Right ventricle myocardium inferior (tissue), 1 donor: ENCODE results near the gene SLC25A21. TPM values are rescaled to one million over a fixed set of nuclear protein-coding genes. Genes with fewer than 3 reads are reported as not detected.
"Not testable (repeated sequence)": the region's sequence is repeated elsewhere in the genome, so short reads cannot be mapped to it uniquely, and the experiment has no call there.

Experiments
- ATAC-seq: fragments of 200-7000 bp; cut with Tn5 transposase; one replicate; pipeline ENCODE4 v1.9.1; 2020; ENCODE audit warnings: mild to moderate bottlenecking, moderate library complexity
- DNase-seq: peaks from one replicate; pipeline ENCODE4 v3.0.0; 2021; ENCODE audit errors: missing footprints
- intact Hi-C: fragments of 100-400 bp; cut with DNase I; formaldehyde crosslinking; loops from one replicate; pipeline ENCODE4 v1.11.0; 2022
- total RNA-seq: library from RNA; stranded (reverse); fragmentation: NEBNext Ultra II Directional; extraction: Animal tissue kit (Norgen Biotek cat#: 25700); gene quantifications from one replicate; pipeline ENCODE4 v1.2.1, GENCODE V29; 2021
- donor health status: DM: no; HTN: yes; CAD: no; lungs with severe emphysema.

The SLC25A21 gene
- total RNA-seq, 1 donor from 2014 or later = 0.76 TPM

DNA sequence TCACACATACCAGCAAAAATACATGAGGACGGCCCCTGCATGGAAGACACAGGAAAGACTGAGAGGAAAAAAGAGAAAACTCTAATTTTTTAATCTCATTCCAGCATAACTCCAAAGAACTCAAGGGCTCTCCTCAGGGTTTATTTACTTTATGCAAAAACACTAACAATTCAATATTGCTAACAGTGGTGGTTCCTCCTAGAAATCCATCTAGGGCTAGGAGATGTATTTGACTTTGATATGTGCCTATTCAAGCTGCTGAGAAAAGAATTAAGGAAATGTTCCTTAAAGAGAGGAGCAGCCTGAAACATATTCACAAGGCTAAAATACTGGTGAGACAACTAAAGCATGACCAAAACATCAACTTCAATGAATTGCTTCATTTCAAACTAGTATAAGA lies 57.0 kb downstream of the SLC25A21 start:
- intact Hi-C loops = no loop called here
- no peak for ATAC-seq

GRCh38 chr14:37114559-37114958 lies 57.8 kb downstream of the SLC25A21 start:
- DNase-seq = no peak
- ATAC-seq = no peak
- intact Hi-C loops = no loop called here

More for the DNA sequence above, 57.0 kb downstream of the SLC25A21 start:
- no peak for DNase-seq

GRCh38 chr14:37114002-37114401 lies 58.4 kb downstream of the SLC25A21 start:
- DNase-seq (no peak), ATAC-seq (no peak)
- intact Hi-C loops = no loop called here

DNA sequence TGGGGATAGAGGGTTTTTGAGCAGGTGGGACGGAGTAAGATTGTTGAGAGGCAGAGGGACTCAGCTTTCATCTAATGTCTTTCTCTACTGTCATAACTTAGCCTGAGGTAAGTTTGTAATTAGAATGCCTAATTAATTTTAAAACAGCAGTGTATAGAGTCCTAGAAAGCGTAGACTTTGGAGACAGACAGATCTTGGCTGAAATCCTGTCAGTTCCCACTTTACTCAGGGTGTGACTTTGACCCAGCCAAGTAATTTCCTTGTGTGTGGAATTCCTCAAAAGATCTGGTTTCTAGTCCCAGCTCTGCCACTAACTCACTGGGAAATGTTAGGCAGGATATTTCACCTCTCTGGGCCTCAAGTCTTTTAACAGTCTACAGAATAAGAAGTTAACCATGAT lies 74.3 kb downstream of the SLC25A21 start:
- intact Hi-C loops = no loop called here
- DNase-seq (no peak), ATAC-seq (no peak)

- DNase-seq (no peak), ATAC-seq (no peak)
- intact Hi-C loops = no loop called here
Measured at GRCh38 chr14:37094502-37094901, 77.9 kb downstream of the SLC25A21 start.

DNA sequence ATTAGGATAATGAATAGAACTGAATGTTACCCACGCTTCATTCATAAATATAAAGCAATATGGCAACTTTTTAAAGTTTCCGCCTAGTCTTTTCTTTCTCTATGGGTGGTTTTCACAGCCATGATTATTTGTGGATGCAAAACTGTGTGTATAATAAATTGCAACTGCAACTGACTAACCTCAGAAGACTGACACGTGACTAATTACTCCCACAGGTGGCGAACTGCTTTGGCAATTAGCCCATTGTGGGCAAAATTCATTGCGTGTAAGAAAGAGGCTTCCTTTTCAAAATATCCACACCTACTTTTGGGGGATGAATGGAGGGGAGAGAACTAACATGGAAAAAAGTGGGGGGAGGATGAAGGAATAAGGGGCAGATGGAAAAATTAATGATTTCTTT lies 79.0 kb downstream of the SLC25A21 start:
- intact Hi-C loops = no loop called here
- ATAC-seq (no peak), DNase-seq (no peak)

GRCh38 chr14:37091651-37092050 lies 80.8 kb downstream of the SLC25A21 start:
- DNase-seq = no peak
- no peak for ATAC-seq
- intact Hi-C loops = no loop called here

GRCh38 chr14:37090026-37090425 lies 82.4 kb downstream of the SLC25A21 start:
- intact Hi-C loops = no loop called here
- ATAC-seq = no peak
- DNase-seq = no peak

GRCh38 chr14:37089410-37089809 lies 83.0 kb downstream of the SLC25A21 start:
- ATAC-seq = no peak
- intact Hi-C loops = no loop called here
- no peak for DNase-seq

DNA sequence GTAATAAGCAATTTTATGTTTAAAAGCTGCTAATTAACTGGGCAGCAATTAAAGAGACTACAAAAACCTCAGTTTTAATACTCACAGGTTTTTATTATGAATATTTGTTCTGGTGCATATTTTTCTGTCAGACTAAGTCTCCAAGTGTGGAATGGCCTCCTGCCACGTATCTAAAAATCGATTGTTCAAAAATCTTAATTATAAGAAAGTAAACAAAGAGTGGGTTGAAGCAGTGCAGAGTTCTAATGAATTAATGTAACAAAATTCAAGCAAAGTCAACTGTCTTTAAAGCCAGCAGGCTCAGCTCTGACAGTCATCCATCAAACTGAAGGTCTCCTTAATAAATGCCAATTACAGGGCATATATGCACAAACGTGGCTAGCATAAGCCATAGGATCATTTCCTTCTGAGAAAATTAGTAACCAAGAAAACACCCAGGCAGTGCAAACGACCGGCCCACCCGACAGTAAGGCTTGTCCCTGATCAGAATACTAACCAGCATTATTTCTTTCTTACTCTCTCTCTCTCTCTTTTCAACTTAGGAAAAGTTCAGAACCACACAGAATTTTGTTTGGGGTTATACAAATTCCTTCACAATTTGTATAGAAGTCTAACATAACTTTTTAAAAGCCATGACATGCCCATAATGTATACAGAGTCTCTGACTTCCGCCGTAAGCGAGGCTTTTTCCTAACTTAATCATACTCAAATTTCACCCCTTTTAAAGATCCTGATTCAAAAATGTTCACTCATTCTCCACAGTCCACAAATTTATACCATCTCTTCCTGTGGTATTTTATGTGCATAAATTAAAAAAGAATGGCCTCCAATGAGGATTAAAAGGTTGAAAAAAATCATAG lies 83.8 kb downstream of the SLC25A21 start:
- DNase-seq = no peak
- no peak for ATAC-seq
- intact Hi-C loops = no loop called here

GRCh38 chr14:37087520-37087919 lies 84.9 kb downstream of the SLC25A21 start:
- intact Hi-C loops = no loop called here
- no peak for DNase-seq
- ATAC-seq = no peak

GRCh38 chr14:37083599-37083998 lies 88.8 kb downstream of the SLC25A21 start:
- intact Hi-C loops = no loop called here
- no peak for ATAC-seq

DNA sequence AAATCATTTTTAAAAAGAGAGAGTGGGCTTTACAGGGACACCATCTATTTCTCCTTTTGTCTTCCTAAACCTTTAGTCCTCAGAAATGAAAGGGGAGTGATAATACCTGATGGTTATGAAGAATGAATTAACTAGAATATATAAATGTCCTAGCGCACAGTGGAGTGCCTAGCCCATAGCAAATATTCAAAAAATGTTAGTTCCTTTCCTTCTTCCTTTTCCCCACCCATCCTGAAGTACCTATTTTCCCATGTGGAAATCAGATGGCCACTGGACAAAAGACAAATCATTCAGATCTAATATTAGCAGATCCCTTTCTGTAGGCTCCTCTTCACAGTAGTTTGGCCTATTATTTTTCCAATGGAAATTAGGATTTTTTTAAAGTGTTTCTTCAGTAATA lies 90.0 kb downstream of the SLC25A21 start:
- no peak for DNase-seq
- ATAC-seq = no peak
- intact Hi-C loops = no loop called here

More at GRCh38 chr14:37083599-37083998, 88.8 kb downstream of the SLC25A21 start:
- DNase-seq = no peak

DNA sequence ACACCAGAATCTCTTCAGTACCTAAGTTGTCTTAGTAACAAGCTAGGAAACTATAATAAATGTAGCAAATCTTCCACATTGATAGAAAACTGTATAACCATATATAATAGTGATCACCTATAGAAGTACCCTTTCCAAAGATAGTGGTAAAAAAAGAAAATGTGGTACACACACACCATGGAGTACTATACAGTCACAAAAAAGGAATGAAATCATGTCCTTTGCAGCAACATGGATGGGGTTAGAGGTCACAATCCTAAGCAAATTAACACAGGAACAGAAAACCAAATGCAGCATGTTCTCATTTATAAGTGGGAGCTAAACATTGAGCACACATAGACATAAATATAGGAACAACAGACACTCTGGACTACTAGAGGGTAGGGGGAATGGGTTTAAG lies 90.5 kb downstream of the SLC25A21 start:
- ATAC-seq (no peak), DNase-seq (no peak)
- intact Hi-C loops = no loop called here

DNA sequence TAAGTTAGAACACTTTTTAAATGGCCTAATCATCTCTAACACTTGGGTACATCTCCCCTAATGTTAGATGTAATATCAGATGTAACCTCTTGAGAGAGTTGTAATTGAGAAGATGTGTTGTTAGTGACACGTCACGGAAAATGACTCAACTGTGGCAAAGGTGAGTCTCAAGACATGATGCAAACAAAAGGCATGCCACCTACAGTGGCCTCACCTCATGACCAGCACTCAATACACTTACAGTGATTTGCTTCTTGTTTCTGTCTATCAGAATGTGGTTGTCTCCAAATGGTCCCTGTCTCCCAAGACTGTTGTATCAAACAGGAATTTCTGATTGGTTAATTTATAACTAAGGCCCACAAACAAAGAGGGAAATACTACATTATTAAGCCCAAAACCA lies 91.2 kb downstream of the SLC25A21 start:
- ATAC-seq = no peak
- DNase-seq = no peak
- intact Hi-C loops = no loop called here

DNA sequence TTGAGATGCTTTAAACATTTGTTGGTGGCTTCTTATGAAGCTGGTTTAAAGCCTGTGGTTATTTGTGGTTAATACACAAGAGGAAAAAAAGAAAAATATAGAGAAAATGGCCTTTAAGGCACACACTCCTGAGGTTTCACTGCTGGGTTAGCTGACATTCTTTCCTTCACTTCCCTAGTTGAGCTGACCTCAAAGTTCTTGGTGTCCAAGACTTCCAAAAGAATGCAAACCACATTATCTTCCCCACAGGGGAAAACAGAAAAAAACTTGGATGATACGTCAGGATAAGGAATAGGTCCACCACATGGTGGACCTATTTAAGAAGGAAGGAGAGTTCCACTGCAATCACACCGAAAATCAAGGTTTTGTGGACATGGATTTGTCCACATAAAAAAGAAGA lies 94.3 kb downstream of the SLC25A21 start:
- intact Hi-C loops = no loop called here
- DNase-seq = no peak
- ATAC-seq = no peak

GRCh38 chr14:37074320-37074719 lies 98.1 kb downstream of the SLC25A21 start:
- ATAC-seq, intact Hi-C loops, DNase-seq: not testable (repeated sequence)

DNA sequence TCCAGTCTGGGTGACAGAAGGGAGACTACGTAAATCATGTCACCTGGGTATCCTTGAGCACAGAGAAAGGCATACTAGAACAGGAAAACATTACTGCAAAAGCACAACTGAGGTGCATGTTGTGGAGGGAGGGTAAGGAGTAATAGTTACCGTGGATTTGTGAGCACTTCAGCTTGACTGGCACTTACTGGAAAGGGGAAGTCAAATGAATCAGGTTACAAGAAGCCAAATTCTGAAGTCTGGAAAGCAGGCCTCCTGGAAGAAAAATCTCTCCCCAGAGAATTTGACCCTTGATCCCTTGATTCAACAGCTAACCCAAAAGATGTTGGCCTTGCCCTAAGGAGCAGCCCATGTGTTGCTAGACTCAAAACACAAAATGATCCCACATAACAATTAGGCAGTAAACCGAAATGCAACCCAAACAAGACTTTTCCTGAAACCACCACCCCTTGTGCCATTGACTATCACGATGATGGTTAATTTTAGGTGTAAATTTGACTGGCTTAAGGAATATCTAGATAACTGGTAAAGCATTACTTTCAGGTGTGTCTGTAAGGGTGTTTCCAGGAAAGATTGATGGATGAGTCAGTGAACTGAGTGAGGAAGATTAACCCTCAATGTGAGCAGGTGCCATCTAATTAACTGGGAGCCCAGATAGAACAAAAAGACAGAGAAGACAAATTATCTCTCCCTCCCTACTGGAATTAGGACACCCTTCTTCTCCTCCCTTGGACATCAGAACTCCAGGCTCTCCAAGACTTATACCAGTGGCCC lies 108.8 kb downstream of the SLC25A21 start:
- intact Hi-C loops = no loop called here

DNA sequence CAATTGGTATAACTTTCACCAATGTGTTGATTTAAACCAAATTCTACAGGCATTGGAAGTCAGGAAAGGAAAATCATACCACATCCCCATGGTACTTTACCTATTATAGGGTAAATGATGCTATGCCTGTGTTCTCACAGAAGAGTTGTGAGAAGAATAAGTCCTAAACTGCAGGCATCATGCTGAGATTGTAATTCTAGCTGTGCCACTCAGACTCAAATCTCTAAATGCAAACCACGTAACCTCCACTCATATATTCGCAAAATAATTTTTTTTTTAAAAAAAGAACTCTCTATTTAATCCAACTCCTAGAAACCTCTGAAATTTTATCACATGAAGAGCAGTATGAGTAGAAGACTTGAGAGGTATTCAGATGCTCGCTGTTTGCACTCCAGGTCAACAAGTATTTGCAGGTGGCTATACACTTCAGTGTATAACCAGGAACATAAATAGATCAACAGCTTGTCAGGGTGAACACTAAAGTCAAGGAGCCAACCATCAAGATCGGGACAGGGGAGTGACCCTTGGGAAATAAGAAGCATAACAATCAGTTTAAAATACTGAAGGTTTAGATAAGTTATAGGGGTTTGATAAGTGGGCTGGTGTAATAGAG lies 110.1 kb downstream of the SLC25A21 start:
- ATAC-seq (no peak), DNase-seq (no peak)
- intact Hi-C loops = no loop called here

More for the DNA sequence above, 108.8 kb downstream of the SLC25A21 start:
- DNase-seq (no peak), ATAC-seq (no peak)

DNA sequence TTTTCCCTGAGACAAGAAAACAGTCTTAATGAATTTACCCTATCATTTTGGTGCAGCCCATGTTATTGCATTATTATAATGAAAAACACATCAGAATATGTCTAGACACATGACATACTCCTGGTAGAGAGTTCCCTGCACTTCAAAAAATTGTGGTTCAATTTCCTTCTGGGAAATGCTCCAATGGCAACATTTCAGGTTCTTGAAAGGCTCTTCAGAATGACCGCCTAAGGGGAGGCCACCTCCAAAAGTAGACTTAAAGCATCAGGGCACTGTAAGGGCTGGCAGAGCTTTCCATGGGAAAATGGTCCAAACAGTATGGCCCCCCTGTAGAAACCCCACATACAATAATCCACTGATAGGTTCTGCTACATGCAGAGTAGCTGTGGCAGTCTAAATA lies 110.7 kb downstream of the SLC25A21 start:
- intact Hi-C loops = no loop called here
- DNase-seq (no peak), ATAC-seq (no peak)
